GM18858 (cell line): ENCODE data around the gene SP6.

ENCODE experiments used
- ATAC-seq: cut with Tn5 transposase; IDR thresholded peaks from one replicate; pipeline ENCODE4 v1.9.1; 2021; ENCODE audit not compliant: unreplicated experiment

SP6 gene

DNA sequence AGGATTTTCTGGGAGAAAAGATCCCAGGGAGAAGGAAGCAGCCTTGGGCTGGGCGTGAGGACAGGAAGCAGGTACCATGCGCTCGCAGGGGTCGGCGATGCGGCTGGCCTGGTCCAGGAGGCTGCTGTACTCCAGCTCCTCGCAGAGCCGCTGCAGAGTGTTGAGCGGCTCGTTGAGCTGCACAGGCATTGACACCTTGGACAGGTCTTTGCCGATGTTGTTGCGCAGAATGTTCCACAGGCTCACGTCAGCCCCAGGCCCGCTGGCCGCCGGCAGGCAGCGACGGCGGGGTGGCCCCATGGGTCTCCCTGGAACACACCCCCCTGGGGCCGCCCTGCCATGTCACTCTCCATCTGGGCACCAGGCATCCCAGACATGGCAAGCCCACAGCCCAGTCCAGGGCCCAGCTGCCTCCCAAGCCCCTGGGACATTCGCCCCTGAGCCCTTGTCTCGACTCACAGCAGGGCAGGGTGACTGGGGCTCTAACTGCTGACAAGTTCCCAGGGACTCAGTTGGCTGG, 37.4 kb downstream of the SP6 start:
- ATAC-seq, result no peak

DNA sequence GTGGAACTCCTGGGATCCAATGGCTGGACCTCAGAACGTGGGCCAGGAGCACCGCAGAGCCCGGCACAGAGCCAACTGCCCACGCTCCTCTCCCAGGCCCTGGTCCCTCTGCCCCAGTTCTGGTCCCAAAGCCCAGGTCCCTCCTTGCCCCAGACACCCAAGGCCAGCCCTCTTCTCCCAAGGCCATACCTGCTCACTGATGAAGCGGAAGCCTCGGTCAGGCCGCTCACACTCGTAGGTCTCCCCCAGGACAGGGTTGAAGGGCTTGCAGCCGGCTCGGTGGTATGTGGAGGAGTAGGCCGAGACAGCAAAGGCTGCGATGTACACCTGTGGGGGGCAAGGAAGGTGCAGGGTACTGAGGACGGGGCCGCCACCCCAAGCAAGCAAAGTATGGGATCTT, 37.9 kb downstream of the SP6 start:
- no peak for ATAC-seq

- no peak for ATAC-seq
Measured at GRCh38 chr17:47812146-47812920, 38.6 kb downstream of the SP6 start.

- no peak for ATAC-seq
Measured at GRCh38 chr17:47811709-47812108, 39.3 kb downstream of the SP6 start.

DNA sequence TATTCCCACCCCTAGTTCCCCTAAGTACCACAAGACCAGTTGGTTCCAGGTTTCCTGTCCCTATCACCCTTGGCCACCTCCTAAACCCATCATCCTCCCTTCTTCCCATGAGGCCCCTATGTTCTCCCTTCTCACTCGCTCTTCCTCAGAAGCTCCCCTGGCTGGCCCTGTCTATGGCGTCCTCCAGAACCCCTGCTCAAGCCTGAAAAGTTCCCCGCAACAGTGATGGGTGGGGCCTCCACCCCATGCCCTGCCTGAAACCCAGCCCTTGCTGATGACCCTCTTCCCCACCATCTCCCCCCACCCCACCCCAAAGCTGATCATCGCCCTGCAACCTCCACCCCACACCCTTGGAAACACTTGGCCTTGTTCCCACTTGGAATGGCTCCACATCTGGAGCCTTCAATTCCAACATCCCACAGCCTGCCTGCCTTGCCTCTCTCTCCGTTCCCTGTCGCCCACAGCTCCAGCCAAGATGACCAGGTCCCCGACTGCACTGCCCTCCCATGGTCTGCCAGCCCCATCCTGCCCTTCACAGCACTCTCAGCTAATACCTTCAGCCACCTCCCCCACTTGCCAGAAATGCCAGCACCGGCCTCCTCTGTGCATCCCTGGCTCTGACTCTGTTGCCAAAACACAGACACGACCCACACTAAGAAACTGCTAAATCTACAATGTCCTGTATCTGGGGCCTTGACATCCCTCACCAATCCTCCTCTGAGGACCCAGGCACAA, 39.9 kb downstream of the SP6 start:
- ATAC-seq, result no peak

- no peak for ATAC-seq
Measured at GRCh38 chr17:47810200-47810821, 40.7 kb downstream of the SP6 start.

GRCh38 chr17:47808830-47809480, 42.0 kb downstream of the SP6 start:
- ATAC-seq, result no peak

DNA sequence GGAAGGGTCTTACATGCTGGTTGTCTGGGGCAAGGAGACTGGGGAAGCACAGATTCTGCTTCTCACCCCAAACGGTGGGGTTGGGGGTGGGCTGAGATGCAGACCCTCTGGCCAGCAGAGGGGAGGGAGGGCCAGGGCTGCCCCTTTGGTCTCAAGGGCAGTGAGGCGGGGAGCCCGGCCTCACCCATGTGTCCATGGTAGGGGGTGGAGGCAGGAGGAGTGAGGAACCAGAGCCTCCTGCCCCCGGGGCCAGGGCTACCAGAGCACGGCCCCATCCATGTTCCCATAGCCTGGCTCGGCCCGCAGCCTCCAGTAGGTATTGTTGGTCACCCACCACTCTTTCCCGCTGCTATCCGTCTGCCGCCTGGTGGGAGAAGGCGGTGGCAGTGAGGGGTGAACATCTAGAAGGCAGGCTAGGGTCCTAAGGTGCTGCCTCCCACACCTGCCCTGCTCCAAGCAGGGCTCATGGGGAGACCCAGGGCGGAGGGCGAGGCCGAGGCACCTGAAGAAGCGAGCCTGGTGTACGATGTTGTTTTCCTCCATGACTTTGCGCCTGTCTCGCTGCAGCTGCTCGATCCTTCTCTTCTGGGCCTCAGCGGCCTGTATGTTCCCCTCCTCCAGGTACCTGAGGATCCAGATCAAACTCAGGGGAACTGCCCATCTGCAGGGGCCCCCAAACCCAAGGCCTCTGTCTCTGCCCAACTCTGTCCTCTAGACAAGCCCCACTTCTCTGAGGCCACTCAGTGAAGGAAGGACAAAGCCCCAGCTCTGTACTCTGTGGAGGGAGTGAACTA, 42.7 kb downstream of the SP6 start:
- no peak for ATAC-seq

- no peak for ATAC-seq
Measured at GRCh38 chr17:47807421-47807820, 43.5 kb downstream of the SP6 start.

DNA sequence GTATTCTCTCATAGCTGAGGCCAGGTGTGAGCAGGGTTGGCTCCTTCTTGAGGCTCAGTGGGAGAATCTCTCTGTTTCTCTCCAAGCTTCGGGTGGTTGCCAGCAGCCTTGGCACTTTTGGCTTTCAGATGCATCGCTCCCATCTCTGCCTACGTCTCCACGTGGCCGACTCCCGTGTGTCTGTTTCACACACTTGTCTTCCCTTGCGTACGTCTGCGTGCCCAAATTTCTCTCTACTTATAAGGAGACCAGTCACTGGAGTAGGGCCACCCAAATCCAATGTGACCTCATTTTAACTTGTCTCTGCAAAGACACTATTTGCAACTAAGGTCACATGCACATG, 44.1 kb downstream of the SP6 start:
- ATAC-seq, result no peak

DNA sequence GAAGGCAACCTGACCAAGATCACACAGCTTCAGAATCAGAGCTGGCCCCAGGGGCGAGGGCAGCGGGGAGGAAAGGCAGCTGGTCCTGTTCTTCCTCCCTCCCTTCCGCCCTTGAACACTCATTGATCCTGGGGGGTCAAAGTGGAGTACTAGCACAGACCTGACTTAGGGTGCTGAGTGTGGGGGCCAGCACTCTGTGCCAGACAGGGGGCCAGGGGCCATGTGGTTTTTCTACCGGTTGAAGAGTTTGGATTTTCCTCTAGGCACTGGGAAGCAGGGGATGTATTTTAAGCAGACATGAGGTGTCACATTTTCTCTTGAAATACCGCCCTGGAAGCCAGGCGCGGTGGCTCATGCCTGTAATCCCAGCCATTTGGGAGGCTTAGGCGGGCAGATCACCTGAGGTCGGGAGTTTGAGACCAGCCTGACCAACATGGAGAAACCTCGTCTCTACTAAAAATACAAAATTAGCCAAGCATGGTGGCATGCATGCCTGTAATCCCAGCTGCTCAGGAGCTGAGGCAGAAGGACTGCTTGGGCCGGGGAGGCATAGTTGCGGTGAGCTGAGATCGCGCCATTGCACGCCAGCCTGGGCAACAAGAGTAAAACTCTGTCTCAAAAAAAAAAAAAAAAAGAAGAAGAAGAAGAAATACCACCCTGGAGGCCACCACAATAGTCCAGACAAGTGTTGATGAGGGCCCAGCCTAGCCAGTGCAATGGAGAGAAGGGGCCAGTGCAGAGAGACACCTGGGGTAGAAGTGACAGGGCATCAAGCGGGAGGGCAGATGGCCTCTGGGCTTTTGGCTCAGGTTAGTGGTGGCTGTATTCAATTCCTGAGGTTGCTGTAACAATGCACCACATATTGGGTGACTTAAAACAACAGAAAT, 44.7 kb downstream of the SP6 start:
- ATAC-seq, result no peak

- no peak for ATAC-seq
Measured at GRCh38 chr17:47804461-47804860, 46.5 kb downstream of the SP6 start.

DNA sequence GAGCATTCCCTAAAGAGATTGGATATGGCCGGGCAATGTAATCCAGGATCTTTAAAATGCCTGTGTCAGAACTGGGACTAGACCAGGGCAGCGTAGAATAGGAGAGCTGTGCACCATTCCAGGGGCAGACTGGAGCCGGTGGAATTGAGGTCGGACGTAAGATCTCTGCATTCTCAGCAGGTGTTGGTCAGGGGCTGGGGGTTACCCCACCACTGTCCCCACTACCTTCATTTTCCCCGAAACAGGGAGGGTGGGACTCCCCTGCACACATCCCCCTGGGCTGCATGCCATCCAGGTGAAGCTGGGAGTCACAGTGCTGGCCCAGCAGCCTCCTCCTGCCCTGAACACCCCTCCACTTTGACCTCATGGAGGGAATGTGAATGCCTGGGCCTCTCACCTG, 47.2 kb downstream of the SP6 start:
- ATAC-seq, result no peak

DNA sequence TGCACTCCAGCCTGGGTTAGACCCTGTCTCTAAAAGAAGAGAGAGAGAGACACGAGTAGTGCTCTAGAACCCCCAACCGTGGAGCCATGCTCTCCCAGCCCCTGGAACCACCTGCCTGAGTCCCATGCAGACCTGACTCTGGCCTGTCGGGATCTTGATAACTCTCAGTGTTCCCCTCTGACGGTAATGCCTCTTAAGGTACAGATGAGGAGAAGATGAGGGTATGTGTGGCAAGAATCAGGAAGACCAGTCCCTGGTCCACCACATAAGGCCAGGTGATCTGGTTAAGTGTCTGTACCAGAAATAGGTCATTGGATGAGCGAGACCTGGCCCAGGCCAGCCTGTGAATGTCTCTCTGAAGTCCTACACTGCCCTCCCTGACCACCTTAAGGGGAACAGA, 47.8 kb downstream of the SP6 start:
- ATAC-seq, result no peak

DNA sequence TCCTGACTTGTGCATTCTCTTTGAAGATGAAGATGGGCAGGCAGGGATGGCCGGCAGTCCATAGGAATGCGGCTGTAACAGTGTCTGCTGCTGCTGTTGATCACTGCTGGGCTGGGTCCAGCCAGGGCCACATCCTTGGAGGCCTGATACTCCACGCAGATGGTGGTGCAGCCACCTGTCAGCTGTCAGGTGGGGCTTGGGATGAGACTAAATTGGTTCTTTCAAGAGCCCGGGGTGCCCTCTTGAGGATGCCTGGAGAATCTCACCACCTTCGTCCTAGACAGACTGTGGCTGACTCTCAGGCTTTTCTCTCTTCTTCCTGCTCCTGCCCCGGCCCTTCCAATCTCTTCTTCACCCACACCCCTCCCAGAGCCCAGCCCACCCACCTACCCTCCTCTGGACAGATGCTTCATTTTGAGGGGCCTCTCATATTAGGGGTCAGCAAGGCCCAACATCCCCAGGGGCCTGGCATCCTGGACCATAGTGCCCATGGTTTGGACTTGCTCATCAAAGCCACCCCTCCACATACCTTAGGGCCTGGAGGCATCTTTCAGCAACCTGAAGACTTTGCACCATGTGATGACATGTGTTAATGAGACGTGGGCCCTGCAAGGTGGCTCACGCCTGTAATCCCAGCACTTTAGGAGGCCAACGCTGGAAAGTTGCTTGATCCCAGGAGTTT, 48.5 kb downstream of the SP6 start:
- no peak for ATAC-seq

GRCh38 chr17:47801906-47802305, 49.1 kb downstream of the SP6 start:
- no peak for ATAC-seq

GRCh38 chr17:47801176-47801765, 49.7 kb downstream of the SP6 start:
- no peak for ATAC-seq

GRCh38 chr17:47800686-47801085, 50.3 kb downstream of the SP6 start:
- ATAC-seq, result no peak

DNA sequence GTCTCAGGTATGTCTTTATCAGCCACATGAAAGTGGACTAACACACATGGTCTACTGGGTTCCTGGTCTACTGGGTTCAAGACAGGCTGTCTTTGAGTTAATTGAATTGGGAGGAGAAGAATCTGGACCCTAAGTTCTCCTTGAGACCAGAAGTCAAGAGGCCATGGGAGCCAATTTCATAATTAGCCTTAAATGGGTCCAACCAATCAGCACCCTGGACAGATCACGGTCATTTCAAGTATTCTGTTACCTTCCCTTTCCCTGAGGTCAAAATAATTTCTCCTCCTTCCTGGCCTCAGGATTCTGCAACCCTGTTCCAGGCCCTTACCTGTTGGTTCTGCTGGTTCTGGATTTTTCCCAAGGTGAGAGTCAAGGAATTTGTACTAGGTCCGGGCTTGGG, 53.2 kb downstream of the SP6 start:
- no peak for ATAC-seq
